VCaP (cell line): ENCODE data around the gene CHCHD2.
"Not testable (repeated sequence)": the region's sequence is repeated elsewhere in the genome, so short reads cannot be mapped to it uniquely, and the experiment has no call there.

Experiments used
- H3K27ac ChIP-seq: fragments of 450-650 bp; 2 replicates; pipeline ENCODE4 v1.5.1; 2017
- TF ChIP-seq, protein P1 (sequence below): fragments of 450-650 bp; conservative IDR thresholded peaks from 2 replicates; pipeline ENCODE4 v1.5.1; 2017; ENCODE audit warnings: mild to moderate bottlenecking, moderate library complexity

Gene CHCHD2, protein sequence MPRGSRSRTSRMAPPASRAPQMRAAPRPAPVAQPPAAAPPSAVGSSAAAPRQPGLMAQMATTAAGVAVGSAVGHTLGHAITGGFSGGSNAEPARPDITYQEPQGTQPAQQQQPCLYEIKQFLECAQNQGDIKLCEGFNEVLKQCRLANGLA

DNA sequence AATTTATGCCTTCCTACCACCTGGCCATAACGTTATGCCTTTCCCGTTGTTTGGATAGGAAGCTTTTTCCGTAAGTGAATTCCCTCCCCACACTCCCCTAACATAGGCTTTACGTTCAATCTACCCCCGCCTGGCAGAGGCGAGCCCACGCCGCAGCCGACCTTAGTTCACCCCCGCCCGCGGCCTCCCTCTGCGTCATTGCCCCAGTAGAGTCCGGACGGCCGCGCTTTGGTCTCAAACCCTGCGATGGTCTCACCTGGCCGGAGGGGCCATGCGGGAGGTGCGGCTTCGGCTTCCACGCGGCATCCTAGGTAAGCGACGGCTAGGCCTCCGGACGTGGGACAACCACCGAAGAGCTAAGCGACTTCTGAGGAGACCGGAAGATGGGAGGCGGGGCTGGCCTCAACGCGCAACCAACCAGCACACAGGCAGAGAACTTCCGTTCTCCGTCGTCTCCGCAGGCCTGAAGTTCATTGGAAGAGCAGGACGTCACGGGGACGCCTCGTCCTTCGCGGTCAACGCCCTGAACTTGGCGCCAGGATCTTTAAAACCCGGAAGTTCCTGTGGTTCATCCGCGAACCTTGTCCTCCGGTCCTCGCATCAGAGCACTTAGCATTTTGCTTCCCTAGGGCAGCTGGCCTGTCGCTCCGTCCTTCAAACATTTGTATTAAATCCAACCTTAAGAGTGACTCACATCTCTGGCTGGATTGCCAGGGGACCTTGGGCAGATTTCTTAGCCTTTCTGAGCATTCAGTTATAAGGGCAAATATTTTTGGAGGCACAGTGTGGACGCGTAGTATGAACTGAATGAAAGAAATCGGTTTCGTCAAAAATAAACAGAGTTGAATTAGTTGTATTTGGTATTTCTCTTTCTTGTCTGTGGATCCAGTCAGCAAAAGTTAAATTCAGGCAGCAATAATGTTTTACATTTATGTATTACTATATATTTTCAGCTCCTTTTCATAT, at the start of gene CHCHD2:
Gene CHCHD2 (minus strand): TSS at position 369 of the 966 bp plus-strand sequence. CDS start 63 bp downstream, at position 306.
- H3K27ac ChIP-seq, result peak within 1 kb of the TSS; percentile 90
- TF ChIP-seq, protein P1, sequence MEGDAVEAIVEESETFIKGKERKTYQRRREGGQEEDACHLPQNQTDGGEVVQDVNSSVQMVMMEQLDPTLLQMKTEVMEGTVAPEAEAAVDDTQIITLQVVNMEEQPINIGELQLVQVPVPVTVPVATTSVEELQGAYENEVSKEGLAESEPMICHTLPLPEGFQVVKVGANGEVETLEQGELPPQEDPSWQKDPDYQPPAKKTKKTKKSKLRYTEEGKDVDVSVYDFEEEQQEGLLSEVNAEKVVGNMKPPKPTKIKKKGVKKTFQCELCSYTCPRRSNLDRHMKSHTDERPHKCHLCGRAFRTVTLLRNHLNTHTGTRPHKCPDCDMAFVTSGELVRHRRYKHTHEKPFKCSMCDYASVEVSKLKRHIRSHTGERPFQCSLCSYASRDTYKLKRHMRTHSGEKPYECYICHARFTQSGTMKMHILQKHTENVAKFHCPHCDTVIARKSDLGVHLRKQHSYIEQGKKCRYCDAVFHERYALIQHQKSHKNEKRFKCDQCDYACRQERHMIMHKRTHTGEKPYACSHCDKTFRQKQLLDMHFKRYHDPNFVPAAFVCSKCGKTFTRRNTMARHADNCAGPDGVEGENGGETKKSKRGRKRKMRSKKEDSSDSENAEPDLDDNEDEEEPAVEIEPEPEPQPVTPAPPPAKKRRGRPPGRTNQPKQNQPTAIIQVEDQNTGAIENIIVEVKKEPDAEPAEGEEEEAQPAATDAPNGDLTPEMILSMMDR, result no peak

DNA sequence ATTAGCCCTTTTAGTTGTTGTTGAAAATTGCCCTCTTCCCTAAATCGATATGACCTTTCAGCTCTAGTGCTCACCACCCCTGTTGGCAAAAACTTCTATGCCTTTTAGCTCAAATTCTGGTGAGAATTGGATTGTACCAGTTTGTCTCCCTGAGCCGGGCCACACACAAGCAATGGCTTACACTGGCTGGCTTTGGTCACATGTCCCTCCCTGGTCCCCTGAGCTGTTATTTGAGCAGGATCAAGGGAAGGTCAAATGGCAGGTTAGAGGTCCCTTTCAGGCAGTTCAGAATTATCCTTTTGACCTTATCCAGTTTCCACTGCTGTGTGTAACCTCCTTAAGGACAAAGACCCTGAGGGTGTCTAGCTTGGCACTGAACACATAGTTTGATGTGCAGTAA, 24.8 kb upstream of the CHCHD2 start:
- not testable (repeated sequence) for H3K27ac ChIP-seq

DNA sequence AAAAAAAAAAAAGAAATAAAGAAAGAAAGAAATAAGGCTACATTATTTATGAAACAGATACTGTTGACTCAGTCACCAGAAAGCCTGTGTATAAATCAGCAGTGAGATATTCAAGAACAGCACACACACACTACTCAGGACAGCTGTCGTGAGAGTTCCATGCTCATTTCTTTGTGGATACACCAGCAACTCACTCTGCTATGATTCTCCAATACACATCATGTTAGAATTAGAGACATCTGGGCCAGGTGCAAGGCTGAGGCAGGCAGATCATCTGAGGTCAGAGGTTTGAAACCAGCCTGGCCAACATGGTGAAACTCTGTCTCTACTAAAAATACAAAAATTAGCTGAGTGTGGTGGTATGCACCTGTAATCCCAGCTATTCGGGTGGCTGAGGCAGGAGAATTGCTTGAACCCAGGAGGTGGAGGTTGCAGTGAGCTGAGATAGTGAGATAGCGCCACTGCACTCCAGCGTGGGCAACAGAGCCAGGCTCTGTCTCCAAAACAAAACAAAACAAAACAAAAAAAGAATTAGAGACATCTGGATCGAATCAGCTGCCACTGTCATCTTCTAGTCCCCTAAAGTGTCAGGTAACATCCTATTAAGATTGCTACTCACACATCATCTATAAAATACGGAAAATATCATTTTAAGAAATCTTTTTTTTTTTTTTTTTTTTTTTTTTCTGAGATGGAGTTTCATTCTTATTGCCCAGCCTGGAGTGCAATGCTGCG, 21.1 kb upstream of the CHCHD2 start:
- H3K27ac ChIP-seq, result no peak overlapping the region
- TF ChIP-seq, protein P1, result no peak

DNA sequence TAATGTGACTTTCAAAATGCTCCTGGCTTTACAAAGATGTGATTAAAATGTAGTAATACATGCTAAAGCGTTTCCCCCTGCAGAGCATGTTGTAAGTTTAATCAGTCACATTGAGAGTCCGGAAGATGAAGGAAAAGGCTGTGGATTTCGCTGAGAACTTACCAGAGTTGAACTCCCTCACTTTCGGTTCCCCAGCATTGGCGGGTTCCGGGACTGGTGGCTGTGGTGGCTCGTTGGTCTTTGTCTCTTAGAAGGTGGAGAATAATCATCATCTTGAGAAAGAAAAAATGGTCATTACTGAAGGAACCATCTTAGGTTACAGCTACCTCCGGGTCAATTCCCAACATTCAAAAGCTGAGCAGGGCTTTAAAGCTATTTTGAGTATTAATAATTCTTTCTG, 19.6 kb upstream of the CHCHD2 start:
- TF ChIP-seq, protein P1, result no peak
- no peak overlapping the region for H3K27ac ChIP-seq

DNA sequence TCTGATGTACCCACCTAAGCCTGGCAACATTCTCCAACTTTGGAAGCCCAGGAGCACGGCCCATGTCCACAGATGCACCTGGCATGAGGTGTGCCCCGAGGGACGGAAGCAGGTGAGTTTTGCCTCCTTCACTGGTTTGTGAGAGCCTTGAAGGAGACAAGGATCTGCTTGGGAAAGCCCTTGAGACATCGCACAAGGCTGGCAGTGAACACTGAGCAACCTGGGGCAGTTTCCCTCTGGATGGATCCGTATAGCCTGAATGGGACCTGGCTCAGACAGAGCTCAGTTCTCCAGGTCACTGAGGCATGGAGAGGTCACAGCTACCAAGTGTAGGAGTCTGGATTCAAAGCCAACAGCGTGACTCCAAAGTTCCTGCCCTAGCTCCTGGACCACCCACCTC, 18.7 kb upstream of the CHCHD2 start:
- TF ChIP-seq, protein P1, result no peak
- H3K27ac ChIP-seq, result no peak overlapping the region

DNA sequence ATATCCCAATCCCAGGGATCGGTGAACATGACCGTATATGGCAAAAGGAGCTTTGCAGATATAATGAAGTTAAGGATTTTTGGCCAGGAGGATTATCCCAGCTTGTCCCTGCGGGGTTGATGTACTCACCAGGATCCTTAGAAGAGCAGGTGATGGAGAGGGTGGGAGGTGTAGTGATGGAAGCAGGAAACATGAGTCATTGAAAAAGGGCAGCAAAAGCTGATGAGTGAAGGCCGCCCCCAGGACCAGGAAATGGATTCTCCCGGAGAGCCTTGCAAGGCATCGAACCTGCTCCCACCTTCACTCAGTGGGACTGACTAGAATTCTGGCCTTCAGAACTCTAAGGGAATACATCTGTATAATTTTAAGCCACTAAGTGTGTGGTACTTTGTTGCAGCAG, 15.2 kb upstream of the CHCHD2 start:
- no peak overlapping the region for H3K27ac ChIP-seq
- TF ChIP-seq, protein P1, result no peak

DNA sequence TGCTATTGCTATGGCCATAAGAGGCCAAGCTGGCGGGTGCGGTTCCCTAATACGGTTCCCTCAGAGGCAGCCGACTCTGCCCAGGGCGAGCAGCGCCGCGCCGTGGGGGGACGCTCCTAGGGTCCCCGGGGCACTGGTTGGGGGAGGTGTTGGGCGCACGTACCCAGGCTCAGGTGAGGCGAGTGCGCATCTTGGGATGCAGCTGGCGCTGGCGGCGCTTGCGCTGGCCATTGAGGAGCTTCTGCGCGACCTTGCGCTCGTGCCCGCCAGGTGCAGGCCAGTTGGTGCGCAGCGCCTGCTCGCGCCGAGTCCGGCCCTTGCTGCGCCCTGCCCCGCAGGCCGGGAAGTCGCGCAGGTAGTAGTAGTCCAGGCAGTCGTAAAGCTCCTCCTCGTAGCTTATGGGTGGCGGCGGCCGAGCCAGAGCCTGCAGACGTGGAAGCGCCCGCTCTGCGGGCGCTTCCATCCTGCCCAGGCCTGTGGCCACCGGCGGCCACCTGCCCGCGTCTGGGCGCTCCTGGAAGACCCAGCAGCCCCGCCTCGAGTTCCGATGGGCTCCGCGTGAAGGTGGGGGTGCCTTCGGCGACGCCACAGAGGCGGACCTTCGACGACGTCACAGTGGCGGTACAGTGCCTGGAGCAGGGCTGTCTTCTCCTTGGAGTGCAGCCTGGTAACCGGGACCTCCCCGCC, 9.7 kb upstream of the CHCHD2 start, which contains the start of gene NUPR2:
Gene NUPR2 (minus strand): TSS at position 566 of the 687 bp plus-strand sequence. CDS start 103 bp downstream, at position 463.
- H3K27ac ChIP-seq, result peak within 1 kb of the TSS; percentile 44
- TF ChIP-seq, protein P1, result peak; percentile 16; the same call in 1 of the 2 replicates

DNA sequence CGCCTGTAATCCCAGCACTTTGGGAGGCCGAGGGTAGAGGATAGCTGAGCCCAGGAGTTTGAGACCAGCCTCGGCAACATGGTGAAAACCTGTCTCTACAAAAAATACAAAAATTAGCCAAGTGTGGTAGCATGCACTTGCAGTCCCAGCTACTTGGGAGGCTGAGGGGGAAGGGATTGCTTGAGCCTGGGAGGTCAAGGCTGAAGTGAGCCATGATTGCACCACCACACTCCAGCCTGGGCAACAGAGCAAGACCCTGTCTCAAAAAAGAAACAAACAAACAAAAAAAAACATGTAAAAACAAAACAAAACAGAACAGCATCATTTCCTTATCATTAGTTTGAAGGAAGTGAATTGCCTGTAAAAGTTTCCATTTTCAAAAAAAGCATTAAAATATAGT, 6.0 kb upstream of the CHCHD2 start:
- not testable (repeated sequence) for H3K27ac ChIP-seq
